HepG2 (cell line): ENCODE data around the gene CMIP. TPM values are rescaled to one million over a fixed set of nuclear protein-coding genes. Genes with fewer than 3 reads are reported as not detected.

Experiments used
- BCL6 ChIP-seq: IDR thresholded peaks from 2 replicates; pipeline ENCODE4 v1.6.1; 2016; ENCODE audit warnings: missing genetic modification reagents, missing compliant biosample characterization
- CC2D1A ChIP-seq: sonication (generic); formaldehyde crosslinking; IDR thresholded peaks from 2 replicates; pipeline ENCODE4 v1.8.1; 2023; ENCODE audit warnings: mild to moderate bottlenecking, missing genetic modification reagents
- CCAR2 ChIP-seq: fragments of 200-400 bp; formaldehyde crosslinking; optimal IDR thresholded peaks from 2 replicates; pipeline ENCODE3; 2018; ENCODE audit warnings: low read depth, mild to moderate bottlenecking, low read length, moderate library complexity
- ETS1 ChIP-seq: sonication (generic); formaldehyde crosslinking; IDR thresholded peaks from 2 replicates; pipeline ENCODE4 v1.4.0; 2020; ENCODE audit warnings: missing genetic modification reagents
- KDM1A ChIP-seq: IDR thresholded peaks from 2 replicates; pipeline ENCODE4 v1.6.1; 2016; ENCODE audit warnings: missing compliant biosample characterization
- MED13 ChIP-seq: sonication (generic); formaldehyde crosslinking; IDR thresholded peaks from 2 replicates; pipeline ENCODE4 v1.5.0; 2020; ENCODE audit warnings: missing genetic modification reagents
- MIER3 ChIP-seq: IDR thresholded peaks from 2 replicates; pipeline ENCODE4 v1.6.1; 2016; ENCODE audit warnings: missing compliant biosample characterization, borderline replicate concordance
- NFE2 ChIP-seq: sonication (generic); formaldehyde crosslinking; IDR thresholded peaks from 2 replicates; pipeline ENCODE4 v1.4.0; 2020; ENCODE audit warnings: missing genetic modification reagents
- NFIB ChIP-seq: sonication (generic); formaldehyde crosslinking; IDR thresholded peaks from 2 replicates; pipeline ENCODE4 v1.9.0; 2021; ENCODE audit warnings: missing genetic modification reagents, mild to moderate bottlenecking, borderline replicate concordance
- SMAD3 ChIP-seq: sonication (generic); formaldehyde crosslinking; IDR thresholded peaks from 2 replicates; pipeline ENCODE4 v1.4.0; 2020; ENCODE audit warnings: missing genetic modification reagents
- SNAPC2 ChIP-seq: sonication (generic); formaldehyde crosslinking; IDR thresholded peaks from 2 replicates; pipeline ENCODE4 v1.8.1; 2022; ENCODE audit warnings: mild to moderate bottlenecking, missing genetic modification reagents
- SRSF1 ChIP-seq: fragments of 200-400 bp; formaldehyde crosslinking; optimal IDR thresholded peaks from 2 replicates; pipeline ENCODE3; 2017; ENCODE audit warnings: mild to moderate bottlenecking, low read depth, low read length, moderate library complexity
- TBP ChIP-seq: sonication (generic); formaldehyde crosslinking; IDR thresholded peaks from 2 replicates; pipeline ENCODE4 v1.5.0; 2020; ENCODE audit warnings: missing genetic modification reagents
- ZFAT ChIP-seq: sonication (generic); formaldehyde crosslinking; conservative IDR thresholded peaks from 2 replicates; pipeline ENCODE4 v1.8.1; 2023; ENCODE audit warnings: missing genetic modification reagents, inconsistent platforms
- ZNF44 ChIP-seq: sonication (generic); formaldehyde crosslinking; IDR thresholded peaks from 2 replicates; pipeline ENCODE4 v1.5.1; 2020; ENCODE audit warnings: mild to moderate bottlenecking, missing genetic modification reagents
- ZNF629 ChIP-seq: sonication (generic); formaldehyde crosslinking; conservative IDR thresholded peaks from 2 replicates; pipeline ENCODE4 v1.5.0; 2020; ENCODE audit warnings: missing genetic modification reagents
- ZNF709 ChIP-seq: sonication (generic); formaldehyde crosslinking; IDR thresholded peaks from 2 replicates; pipeline ENCODE4 v1.5.0; 2020; ENCODE audit warnings: mild to moderate bottlenecking, missing genetic modification reagents
- ZNF792 ChIP-seq: IDR thresholded peaks from 2 replicates; pipeline ENCODE4 v1.6.1; 2016
- polyA plus RNA-seq, 8 experiments: library from polyadenylated mRNA; depleted of rRNA in 3 of 8; stranded (reverse) in 7 of 8; unstranded in 1 of 8; fragments of >200 nt; fragmentation: Illumina TruSeq in 4 of 8; extraction: Trizol in 4 of 8; gene quantifications; 2 replicates each; pipeline versions ENCODE4 v1.2.1 to v1.2.3, GENCODE V29; 2011 to 2016; ENCODE audit warnings: low read depth in 4 of 8, missing spikeins in 1 of 8, mixed read lengths in 1 of 8; ENCODE audit not compliant: insufficient read depth in 1 of 8
- total RNA-seq, 5 experiments: library from RNA; depleted of rRNA; stranded (reverse); fragments of >200 nt; fragmentation: Illumina TruSeq; extraction: Trizol; gene quantifications; 2 replicates each; pipeline ENCODE4 v1.2.3, GENCODE V29; 2016; ENCODE audit warnings: low read depth in 1 of 5
- TF ChIP-seq, protein P1 (sequence below): sonication (generic); formaldehyde crosslinking; IDR thresholded peaks from 2 replicates; pipeline ENCODE4 v1.5.0; 2020; ENCODE audit warnings: missing genetic modification reagents
- TF ChIP-seq, protein P2 (sequence below): sonication (generic); formaldehyde crosslinking; IDR thresholded peaks from 2 replicates; pipeline ENCODE4 v1.4.0; 2020; ENCODE audit warnings: missing genetic modification reagents, borderline replicate concordance
- TF ChIP-seq, protein P3 (sequence below): sonication (generic); formaldehyde crosslinking; IDR thresholded peaks from 2 replicates; pipeline ENCODE4 v1.5.0; 2020; ENCODE audit warnings: missing genetic modification reagents
- TF ChIP-seq, protein P4 (sequence below): sonication (generic); formaldehyde crosslinking; IDR thresholded peaks from 2 replicates; pipeline ENCODE4 v1.8.0; 2022; ENCODE audit warnings: mild to moderate bottlenecking, missing genetic modification reagents
- TF ChIP-seq, protein P5 (sequence below): sonication (generic); formaldehyde crosslinking; IDR thresholded peaks from 2 replicates; pipeline ENCODE4 v1.4.0; 2020; ENCODE audit warnings: missing genetic modification reagents

Gene CMIP
- total and polyA plus RNA-seq, 2 of the 13 experiments (the other 11 are each of a cell fraction or from before 2014, with no cell fraction given) = 10.9 to 18.1 TPM

GRCh38 chr16:81429045-81429521 is 15.5 kb upstream of the CMIP start (continued):
- TF ChIP-seq ZNF709 (CRISPR knock-in tag) = no peak
- TF ChIP-seq, protein P1, sequence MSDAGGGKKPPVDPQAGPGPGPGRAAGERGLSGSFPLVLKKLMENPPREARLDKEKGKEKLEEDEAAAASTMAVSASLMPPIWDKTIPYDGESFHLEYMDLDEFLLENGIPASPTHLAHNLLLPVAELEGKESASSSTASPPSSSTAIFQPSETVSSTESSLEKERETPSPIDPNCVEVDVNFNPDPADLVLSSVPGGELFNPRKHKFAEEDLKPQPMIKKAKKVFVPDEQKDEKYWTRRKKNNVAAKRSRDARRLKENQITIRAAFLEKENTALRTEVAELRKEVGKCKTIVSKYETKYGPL = no peak
- TF ChIP-seq BCL6 (CRISPR knock-in tag) = no peak
- no peak for TF ChIP-seq ZNF44 (CRISPR knock-in tag)
- no peak for TF ChIP-seq KDM1A
- TF ChIP-seq, protein P2, sequence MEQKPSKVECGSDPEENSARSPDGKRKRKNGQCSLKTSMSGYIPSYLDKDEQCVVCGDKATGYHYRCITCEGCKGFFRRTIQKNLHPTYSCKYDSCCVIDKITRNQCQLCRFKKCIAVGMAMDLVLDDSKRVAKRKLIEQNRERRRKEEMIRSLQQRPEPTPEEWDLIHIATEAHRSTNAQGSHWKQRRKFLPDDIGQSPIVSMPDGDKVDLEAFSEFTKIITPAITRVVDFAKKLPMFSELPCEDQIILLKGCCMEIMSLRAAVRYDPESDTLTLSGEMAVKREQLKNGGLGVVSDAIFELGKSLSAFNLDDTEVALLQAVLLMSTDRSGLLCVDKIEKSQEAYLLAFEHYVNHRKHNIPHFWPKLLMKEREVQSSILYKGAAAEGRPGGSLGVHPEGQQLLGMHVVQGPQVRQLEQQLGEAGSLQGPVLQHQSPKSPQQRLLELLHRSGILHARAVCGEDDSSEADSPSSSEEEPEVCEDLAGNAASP (CRISPR knock-in tag) = no peak; the same call in 1 of the 2 replicates
- TF ChIP-seq SRSF1 = no peak
- TF ChIP-seq ZNF629 (CRISPR knock-in tag) = no peak
- no peak for TF ChIP-seq SMAD3 (CRISPR knock-in tag)
- 0 out of 2 replicates have a peak, but pooled peaks have one; percentile 28 for TF ChIP-seq ZNF792 (CRISPR knock-in tag)
- TF ChIP-seq ETS1 (CRISPR knock-in tag) = no peak
- no peak for TF ChIP-seq NFIB
- TF ChIP-seq, protein P3, sequence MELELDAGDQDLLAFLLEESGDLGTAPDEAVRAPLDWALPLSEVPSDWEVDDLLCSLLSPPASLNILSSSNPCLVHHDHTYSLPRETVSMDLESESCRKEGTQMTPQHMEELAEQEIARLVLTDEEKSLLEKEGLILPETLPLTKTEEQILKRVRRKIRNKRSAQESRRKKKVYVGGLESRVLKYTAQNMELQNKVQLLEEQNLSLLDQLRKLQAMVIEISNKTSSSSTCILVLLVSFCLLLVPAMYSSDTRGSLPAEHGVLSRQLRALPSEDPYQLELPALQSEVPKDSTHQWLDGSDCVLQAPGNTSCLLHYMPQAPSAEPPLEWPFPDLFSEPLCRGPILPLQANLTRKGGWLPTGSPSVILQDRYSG (CRISPR knock-in tag) = no peak
- no peak for TF ChIP-seq TBP (CRISPR knock-in tag)
- TF ChIP-seq MED13 (CRISPR knock-in tag) = no peak
- TF ChIP-seq, protein P4, sequence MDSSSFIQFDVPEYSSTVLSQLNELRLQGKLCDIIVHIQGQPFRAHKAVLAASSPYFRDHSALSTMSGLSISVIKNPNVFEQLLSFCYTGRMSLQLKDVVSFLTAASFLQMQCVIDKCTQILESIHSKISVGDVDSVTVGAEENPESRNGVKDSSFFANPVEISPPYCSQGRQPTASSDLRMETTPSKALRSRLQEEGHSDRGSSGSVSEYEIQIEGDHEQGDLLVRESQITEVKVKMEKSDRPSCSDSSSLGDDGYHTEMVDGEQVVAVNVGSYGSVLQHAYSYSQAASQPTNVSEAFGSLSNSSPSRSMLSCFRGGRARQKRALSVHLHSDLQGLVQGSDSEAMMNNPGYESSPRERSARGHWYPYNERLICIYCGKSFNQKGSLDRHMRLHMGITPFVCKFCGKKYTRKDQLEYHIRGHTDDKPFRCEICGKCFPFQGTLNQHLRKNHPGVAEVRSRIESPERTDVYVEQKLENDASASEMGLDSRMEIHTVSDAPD (CRISPR knock-in tag) = no peak
- no peak for TF ChIP-seq NFE2 (CRISPR knock-in tag)
- no peak for TF ChIP-seq MIER3 (CRISPR knock-in tag)
- TF ChIP-seq ZFAT (CRISPR knock-in tag) = no peak
- TF ChIP-seq, protein P5, sequence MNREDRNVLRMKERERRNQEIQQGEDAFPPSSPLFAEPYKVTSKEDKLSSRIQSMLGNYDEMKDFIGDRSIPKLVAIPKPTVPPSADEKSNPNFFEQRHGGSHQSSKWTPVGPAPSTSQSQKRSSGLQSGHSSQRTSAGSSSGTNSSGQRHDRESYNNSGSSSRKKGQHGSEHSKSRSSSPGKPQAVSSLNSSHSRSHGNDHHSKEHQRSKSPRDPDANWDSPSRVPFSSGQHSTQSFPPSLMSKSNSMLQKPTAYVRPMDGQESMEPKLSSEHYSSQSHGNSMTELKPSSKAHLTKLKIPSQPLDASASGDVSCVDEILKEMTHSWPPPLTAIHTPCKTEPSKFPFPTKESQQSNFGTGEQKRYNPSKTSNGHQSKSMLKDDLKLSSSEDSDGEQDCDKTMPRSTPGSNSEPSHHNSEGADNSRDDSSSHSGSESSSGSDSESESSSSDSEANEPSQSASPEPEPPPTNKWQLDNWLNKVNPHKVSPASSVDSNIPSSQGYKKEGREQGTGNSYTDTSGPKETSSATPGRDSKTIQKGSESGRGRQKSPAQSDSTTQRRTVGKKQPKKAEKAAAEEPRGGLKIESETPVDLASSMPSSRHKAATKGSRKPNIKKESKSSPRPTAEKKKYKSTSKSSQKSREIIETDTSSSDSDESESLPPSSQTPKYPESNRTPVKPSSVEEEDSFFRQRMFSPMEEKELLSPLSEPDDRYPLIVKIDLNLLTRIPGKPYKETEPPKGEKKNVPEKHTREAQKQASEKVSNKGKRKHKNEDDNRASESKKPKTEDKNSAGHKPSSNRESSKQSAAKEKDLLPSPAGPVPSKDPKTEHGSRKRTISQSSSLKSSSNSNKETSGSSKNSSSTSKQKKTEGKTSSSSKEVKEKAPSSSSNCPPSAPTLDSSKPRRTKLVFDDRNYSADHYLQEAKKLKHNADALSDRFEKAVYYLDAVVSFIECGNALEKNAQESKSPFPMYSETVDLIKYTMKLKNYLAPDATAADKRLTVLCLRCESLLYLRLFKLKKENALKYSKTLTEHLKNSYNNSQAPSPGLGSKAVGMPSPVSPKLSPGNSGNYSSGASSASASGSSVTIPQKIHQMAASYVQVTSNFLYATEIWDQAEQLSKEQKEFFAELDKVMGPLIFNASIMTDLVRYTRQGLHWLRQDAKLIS (CRISPR knock-in tag) = no peak
- TF ChIP-seq CCAR2 = no peak
- no peak for TF ChIP-seq CC2D1A
- no peak for TF ChIP-seq SNAPC2
